Measurements from ENCODE around the gene DRAP1.

DNA sequence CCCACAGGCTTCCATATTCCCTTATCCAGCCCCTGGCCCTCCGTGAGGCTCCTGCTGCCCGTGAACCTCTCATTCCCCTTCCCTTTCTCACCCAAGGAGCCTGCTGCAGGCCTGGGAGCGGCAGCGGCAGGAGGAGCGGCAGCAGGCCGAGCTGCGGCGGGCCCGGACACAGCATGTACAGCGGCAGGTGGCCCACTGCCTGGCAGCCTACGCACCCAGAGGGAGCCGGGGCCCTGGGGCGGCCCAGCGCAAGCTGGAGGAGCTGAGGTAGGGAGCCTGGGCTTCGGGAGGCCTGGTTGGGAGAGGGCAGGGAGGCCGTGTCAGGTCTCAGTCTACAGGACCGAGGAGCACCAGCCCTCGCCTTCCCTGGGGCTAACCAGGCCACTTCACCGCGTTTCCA is 34.2 kb downstream of the DRAP1 start:
- TF ChIP-seq CTCF (IDR thresholded peaks at IDR 0.05) (no peak), POLR2A (IDR thresholded peaks at IDR 0.05) (no peak)
